Parathyroid adenoma (tissue), 2 donors: ENCODE measurements around the gene SPTBN1.

Source experiments
- H2AFZ ChIP-seq: fragments of 300-600 bp; sonication (generic); one replicate; pipeline ENCODE4 v1.7.0; 2017; ENCODE audit warnings: antibody characterized with exemption, mild to moderate bottlenecking
- H3K27ac ChIP-seq: fragments of 300-600 bp; sonication (generic); one replicate; pipeline ENCODE4 v1.7.0; 2017
- H3K27me3 ChIP-seq: fragments of 300-600 bp; sonication (generic); one replicate; pipeline ENCODE4 v1.7.0; 2017; ENCODE audit warnings: low read length; ENCODE audit not compliant: control insufficient read depth, insufficient read depth
- H3K36me3 ChIP-seq: fragments of 300-600 bp; sonication (generic); one replicate; pipeline ENCODE4 v1.7.0; 2017; ENCODE audit warnings: low read length; ENCODE audit not compliant: control insufficient read depth, insufficient read depth
- H3K4me1 ChIP-seq: fragments of 300-600 bp; sonication (generic); one replicate; pipeline ENCODE4 v1.7.0; 2017; ENCODE audit warnings: control low read depth
- H3K4me2 ChIP-seq: fragments of 300-600 bp; sonication (generic); one replicate; pipeline ENCODE4 v1.7.0; 2017; ENCODE audit warnings: low read length
- H3K4me3 ChIP-seq: fragments of 300-600 bp; sonication (generic); one replicate; pipeline ENCODE4 v1.7.0; 2017; ENCODE audit warnings: low read depth, low read length
- H3K79me2 ChIP-seq: fragments of 300-600 bp; sonication (generic); one replicate; pipeline ENCODE4 v1.7.0; 2017; ENCODE audit warnings: control low read depth
- H3K9ac ChIP-seq: fragments of 300-600 bp; sonication (generic); one replicate; pipeline ENCODE4 v1.7.0; 2017; ENCODE audit warnings: mild to moderate bottlenecking
- H3K9me3 ChIP-seq: fragments of 300-600 bp; sonication (generic); one replicate; pipeline ENCODE4 v1.7.0; 2017; ENCODE audit warnings: low read length; ENCODE audit not compliant: control insufficient read depth
- CTCF ChIP-seq: fragments of 300-600 bp; sonication (generic); IDR thresholded peaks from one replicate; pipeline ENCODE4 v1.7.0; 2017; ENCODE audit warnings: antibody characterized with exemption, mild to moderate bottlenecking
- donor health status: primary hyperparathyroidism.

Gene SPTBN1

GRCh38 chr2:54444503-54444902 is 11.6 kb upstream of the SPTBN1 start:
- TF ChIP-seq CTCF = no peak

GRCh38 chr2:54446122-54446521 is 10.0 kb upstream of the SPTBN1 start:
- Histone ChIP-seq H3K79me2 (no peaks in the 10 kb centered on the region), H3K4me2 (no peak overlapping the region), H3K4me3 (no peak overlapping the region), H3K4me1 (peaks cover 6% of the 10 kb centered on the region), H3K9ac (no peak overlapping the region), H3K27ac (no peak overlapping the region), H2AFZ (peak overlapping the region; percentile 29), H3K9me3 (no peaks in the 10 kb centered on the region), H3K36me3 (no peaks in the 10 kb centered on the region), H3K27me3 (no peaks in the 10 kb centered on the region)
- TF ChIP-seq CTCF = no peak

More at GRCh38 chr2:54444503-54444902, 11.6 kb upstream of the SPTBN1 start:
- no peak overlapping the region for H3K4me2 ChIP-seq
- H3K4me1 ChIP-seq = peaks cover 9% of the 10 kb centered on the region
- no peak overlapping the region for H3K27ac ChIP-seq
- H3K9ac ChIP-seq = no peak overlapping the region
- no peaks in the 10 kb centered on the region for H3K36me3 ChIP-seq
- H3K27me3 ChIP-seq = no peaks in the 10 kb centered on the region
- no peaks in the 10 kb centered on the region for H3K9me3 ChIP-seq
- no peak overlapping the region for H2AFZ ChIP-seq
- no peak overlapping the region for H3K4me3 ChIP-seq
- H3K79me2 ChIP-seq = no peaks in the 10 kb centered on the region

- Histone ChIP-seq H3K27me3 (no peaks in the 10 kb centered on the region), H3K27ac (no peak overlapping the region), H3K4me2 (no peak overlapping the region), H2AFZ (peak overlapping the region; percentile 29), H3K9ac (no peak overlapping the region), H3K4me3 (no peak overlapping the region), H3K79me2 (no peaks in the 10 kb centered on the region), H3K36me3 (no peaks in the 10 kb centered on the region), H3K4me1 (peaks cover 4% of the 10 kb centered on the region), H3K9me3 (no peaks in the 10 kb centered on the region)
- no peak for TF ChIP-seq CTCF
Observed at GRCh38 chr2:54446625-54447024, 9.5 kb upstream of the SPTBN1 start.

- peaks cover 19% of the 10 kb centered on the region for H3K79me2 ChIP-seq
- peak overlapping the region; percentile 96 for H3K4me2 ChIP-seq
- H3K27ac ChIP-seq = peak overlapping the region; percentile 98
- peaks cover 13% of the 10 kb centered on the region for H3K4me1 ChIP-seq
- H3K27me3 ChIP-seq = no peaks in the 10 kb centered on the region
- H2AFZ ChIP-seq = peak overlapping the region; percentile 99
- no peaks in the 10 kb centered on the region for H3K36me3 ChIP-seq
- peak overlapping the region; percentile 78 for H3K4me3 ChIP-seq
- TF ChIP-seq CTCF = no peak
- no peak overlapping the region for H3K9ac ChIP-seq
- no peaks in the 10 kb centered on the region for H3K9me3 ChIP-seq
Observed at GRCh38 chr2:54454548-54455130, 1.5 kb upstream of the SPTBN1 start.

GRCh38 chr2:54455131-54455562 is 980 bp upstream of the SPTBN1 start:
- no peaks in the 10 kb centered on the region for H3K36me3 ChIP-seq
- peak overlapping the region; percentile 87 for H3K9ac ChIP-seq
- H3K79me2 ChIP-seq = peaks cover 24% of the 10 kb centered on the region
- H3K27me3 ChIP-seq = no peaks in the 10 kb centered on the region
- H2AFZ ChIP-seq = peak overlapping the region; percentile 99
- H3K9me3 ChIP-seq = no peaks in the 10 kb centered on the region
- peak overlapping the region; percentile 96 for H3K4me2 ChIP-seq
- H3K27ac ChIP-seq = peak overlapping the region; percentile 98
- H3K4me1 ChIP-seq = peaks cover 13% of the 10 kb centered on the region
- TF ChIP-seq CTCF = no peak
- peak overlapping the region; percentile 78 for H3K4me3 ChIP-seq
